ENCODE measurements around the gene AQP4. TPM values are rescaled to one million over a fixed set of nuclear protein-coding genes. Genes with fewer than 3 reads are reported as not detected.

AQP4 gene
- total and polyA plus RNA-seq, 4 donors: 0.07 to 0.42 (median 0.34) TPM

DNA sequence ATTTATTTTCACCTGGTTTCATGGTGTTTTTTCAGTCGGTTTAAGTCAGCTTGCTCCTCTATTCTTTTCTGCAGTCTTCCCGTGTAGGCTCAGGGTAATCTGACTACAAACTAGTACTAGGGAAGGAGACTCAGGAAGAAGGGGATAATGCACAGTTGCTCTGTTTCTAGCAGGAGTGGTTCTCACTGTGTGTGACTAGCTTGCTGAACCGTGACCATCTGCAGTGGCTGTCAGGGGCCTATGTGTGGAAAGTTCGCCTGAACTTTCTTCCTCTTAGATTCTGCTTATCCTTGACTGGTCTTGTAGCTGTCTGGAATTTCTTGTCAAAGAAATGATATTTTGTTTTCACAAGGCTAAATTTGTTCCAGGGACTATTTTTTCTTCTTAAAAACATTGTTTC is 46.3 kb upstream of the AQP4 start:
- H3K4me1 ChIP-seq (ENCODE audit: control insufficient read depth in 4 of 4, insufficient read depth in 4 of 4, low read length in 3 of 4): no peaks in the 10 kb centered on the region
- no peaks in the 10 kb centered on the region for H3K27me3 ChIP-seq (ENCODE audit: control insufficient read depth in 4 of 4, insufficient read depth in 4 of 4, low read length in 3 of 4)
- no peak for TF ChIP-seq GABPA (IDR thresholded peaks at IDR 0.05 in 1 of 2, conservative IDR thresholded peaks at IDR 0.05 in 1 of 2)
- no peak for TF ChIP-seq SP1 (IDR thresholded peaks at IDR 0.05)
- no peak for TF ChIP-seq HNF4G (IDR thresholded peaks at IDR 0.05)
- TF ChIP-seq, protein P1, sequence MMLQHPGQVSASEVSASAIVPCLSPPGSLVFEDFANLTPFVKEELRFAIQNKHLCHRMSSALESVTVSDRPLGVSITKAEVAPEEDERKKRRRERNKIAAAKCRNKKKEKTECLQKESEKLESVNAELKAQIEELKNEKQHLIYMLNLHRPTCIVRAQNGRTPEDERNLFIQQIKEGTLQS (IDR thresholded peaks at IDR 0.05): no peak
- TF ChIP-seq, protein P2, sequence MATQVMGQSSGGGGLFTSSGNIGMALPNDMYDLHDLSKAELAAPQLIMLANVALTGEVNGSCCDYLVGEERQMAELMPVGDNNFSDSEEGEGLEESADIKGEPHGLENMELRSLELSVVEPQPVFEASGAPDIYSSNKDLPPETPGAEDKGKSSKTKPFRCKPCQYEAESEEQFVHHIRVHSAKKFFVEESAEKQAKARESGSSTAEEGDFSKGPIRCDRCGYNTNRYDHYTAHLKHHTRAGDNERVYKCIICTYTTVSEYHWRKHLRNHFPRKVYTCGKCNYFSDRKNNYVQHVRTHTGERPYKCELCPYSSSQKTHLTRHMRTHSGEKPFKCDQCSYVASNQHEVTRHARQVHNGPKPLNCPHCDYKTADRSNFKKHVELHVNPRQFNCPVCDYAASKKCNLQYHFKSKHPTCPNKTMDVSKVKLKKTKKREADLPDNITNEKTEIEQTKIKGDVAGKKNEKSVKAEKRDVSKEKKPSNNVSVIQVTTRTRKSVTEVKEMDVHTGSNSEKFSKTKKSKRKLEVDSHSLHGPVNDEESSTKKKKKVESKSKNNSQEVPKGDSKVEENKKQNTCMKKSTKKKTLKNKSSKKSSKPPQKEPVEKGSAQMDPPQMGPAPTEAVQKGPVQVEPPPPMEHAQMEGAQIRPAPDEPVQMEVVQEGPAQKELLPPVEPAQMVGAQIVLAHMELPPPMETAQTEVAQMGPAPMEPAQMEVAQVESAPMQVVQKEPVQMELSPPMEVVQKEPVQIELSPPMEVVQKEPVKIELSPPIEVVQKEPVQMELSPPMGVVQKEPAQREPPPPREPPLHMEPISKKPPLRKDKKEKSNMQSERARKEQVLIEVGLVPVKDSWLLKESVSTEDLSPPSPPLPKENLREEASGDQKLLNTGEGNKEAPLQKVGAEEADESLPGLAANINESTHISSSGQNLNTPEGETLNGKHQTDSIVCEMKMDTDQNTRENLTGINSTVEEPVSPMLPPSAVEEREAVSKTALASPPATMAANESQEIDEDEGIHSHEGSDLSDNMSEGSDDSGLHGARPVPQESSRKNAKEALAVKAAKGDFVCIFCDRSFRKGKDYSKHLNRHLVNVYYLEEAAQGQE (IDR thresholded peaks at IDR 0.05): no peak
- TF ChIP-seq HNF4A (conservative IDR thresholded peaks at IDR 0.05): no peak
- TF ChIP-seq YY1 (IDR thresholded peaks at IDR 0.05): no peak
- no peak for TF ChIP-seq TAF1 (conservative IDR thresholded peaks at IDR 0.05)
- TF ChIP-seq, protein P3, sequence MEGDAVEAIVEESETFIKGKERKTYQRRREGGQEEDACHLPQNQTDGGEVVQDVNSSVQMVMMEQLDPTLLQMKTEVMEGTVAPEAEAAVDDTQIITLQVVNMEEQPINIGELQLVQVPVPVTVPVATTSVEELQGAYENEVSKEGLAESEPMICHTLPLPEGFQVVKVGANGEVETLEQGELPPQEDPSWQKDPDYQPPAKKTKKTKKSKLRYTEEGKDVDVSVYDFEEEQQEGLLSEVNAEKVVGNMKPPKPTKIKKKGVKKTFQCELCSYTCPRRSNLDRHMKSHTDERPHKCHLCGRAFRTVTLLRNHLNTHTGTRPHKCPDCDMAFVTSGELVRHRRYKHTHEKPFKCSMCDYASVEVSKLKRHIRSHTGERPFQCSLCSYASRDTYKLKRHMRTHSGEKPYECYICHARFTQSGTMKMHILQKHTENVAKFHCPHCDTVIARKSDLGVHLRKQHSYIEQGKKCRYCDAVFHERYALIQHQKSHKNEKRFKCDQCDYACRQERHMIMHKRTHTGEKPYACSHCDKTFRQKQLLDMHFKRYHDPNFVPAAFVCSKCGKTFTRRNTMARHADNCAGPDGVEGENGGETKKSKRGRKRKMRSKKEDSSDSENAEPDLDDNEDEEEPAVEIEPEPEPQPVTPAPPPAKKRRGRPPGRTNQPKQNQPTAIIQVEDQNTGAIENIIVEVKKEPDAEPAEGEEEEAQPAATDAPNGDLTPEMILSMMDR (IDR thresholded peaks at IDR 0.05; ENCODE audit: low read depth, low read length, missing input control): no peak
- no peaks in the 10 kb centered on the region for H3K9me3 ChIP-seq (ENCODE audit: control insufficient read depth in 4 of 4, low read length in 3 of 4)
- DNase-seq (ENCODE audit: low spot score): no peak
- WGBS: 78% methylated on average over 4 of the region's 4 CpGs
- H3K9ac ChIP-seq (ENCODE audit: low read depth in 1 of 2, low read length in 2 of 2): no peak overlapping the region
- H3K4me3 ChIP-seq (ENCODE audit: low read depth in 1 of 3, low read length in 3 of 3): no peak overlapping the region
- no peaks in the 10 kb centered on the region for H3K36me3 ChIP-seq (ENCODE audit: control insufficient read depth in 4 of 4, insufficient read depth in 3 of 4, low read depth in 1 of 4, low read length in 3 of 4)
- no peak overlapping the region for H3K27ac ChIP-seq (ENCODE audit: low read depth in 1 of 2, low read length in 2 of 2)

DNA sequence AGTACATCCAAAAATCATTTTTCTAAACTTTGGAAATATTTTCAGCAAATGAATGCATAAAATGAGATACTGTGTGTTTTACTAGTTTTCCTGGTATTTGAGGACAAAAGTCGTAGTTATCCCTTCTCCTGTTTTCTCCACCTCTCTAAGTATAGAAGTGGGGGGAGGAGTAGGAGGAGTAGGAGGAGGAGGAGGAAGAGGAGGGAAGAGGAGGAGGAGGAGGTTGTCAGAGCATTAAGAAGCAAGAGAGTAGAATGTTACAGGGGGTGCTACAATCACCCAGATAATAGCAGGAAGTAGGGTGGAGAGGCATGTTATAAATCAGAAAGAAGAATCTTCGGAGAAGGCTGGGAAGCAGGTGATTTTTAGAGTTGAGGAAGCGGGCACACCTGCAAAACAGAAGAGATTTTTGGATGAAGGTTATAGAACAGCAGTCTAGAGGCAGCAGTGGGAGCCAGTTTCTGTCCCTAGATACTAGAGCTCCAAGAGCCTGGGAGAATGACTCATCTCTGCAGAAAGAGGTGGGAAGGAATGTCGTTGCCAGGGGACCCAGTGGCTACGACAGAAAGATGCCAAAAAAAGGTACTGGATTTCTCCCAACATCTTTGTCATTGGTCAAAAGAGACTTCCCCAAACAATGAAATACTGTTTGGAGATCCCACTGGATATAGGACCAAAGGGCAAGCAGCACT is 44.2 kb upstream of the AQP4 start:
- WGBS: 72% methylated on average over 5 of the region's 5 CpGs
- no peaks in the 10 kb centered on the region for H3K9me3 ChIP-seq (ENCODE audit: control insufficient read depth in 4 of 4, low read length in 3 of 4)
- H3K27ac ChIP-seq (ENCODE audit: low read depth in 1 of 2, low read length in 2 of 2): no peak overlapping the region
- no peak for DNase-seq (ENCODE audit: low spot score)
- no peaks in the 10 kb centered on the region for H3K36me3 ChIP-seq (ENCODE audit: control insufficient read depth in 4 of 4, insufficient read depth in 3 of 4, low read depth in 1 of 4, low read length in 3 of 4)
- no peak overlapping the region for H3K9ac ChIP-seq (ENCODE audit: low read depth in 1 of 2, low read length in 2 of 2)
- H3K4me1 ChIP-seq (ENCODE audit: control insufficient read depth in 4 of 4, insufficient read depth in 4 of 4, low read length in 3 of 4): no peaks in the 10 kb centered on the region
- H3K27me3 ChIP-seq (ENCODE audit: control insufficient read depth in 4 of 4, insufficient read depth in 4 of 4, low read length in 3 of 4): no peaks in the 10 kb centered on the region
- TF ChIP-seq HNF4G (IDR thresholded peaks at IDR 0.05): no peak
- no peak for TF ChIP-seq FOXA1 (IDR thresholded peaks at IDR 0.05)
- no peak for TF ChIP-seq HNF4A (conservative IDR thresholded peaks at IDR 0.05)
- no peak for TF ChIP-seq YY1 (IDR thresholded peaks at IDR 0.05)
- TF ChIP-seq RAD21 (IDR thresholded peaks at IDR 0.05): no peak
- no peak overlapping the region for H3K4me3 ChIP-seq (ENCODE audit: low read depth in 1 of 3, low read length in 3 of 3)

DNA sequence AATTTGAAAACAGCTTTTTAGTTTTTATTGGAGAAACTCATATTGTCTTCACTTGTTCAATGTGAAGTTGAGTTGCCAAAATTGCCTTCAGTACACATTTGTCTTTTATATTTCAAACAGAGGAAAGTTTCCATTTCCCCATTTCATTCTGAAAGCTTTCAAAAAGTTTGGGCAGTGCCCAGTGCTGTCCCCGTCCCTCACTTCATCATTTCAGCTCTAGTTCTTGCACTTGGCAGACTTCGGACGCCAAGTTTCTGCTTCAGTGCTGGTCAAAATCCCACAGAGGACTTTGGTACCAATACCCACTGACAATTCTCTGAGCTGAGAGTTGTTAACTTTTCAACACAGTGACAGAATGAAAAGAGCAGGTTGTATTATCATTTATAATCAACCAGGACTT is 43.4 kb upstream of the AQP4 start:
- Histone ChIP-seq H3K4me1 (ENCODE audit: control insufficient read depth in 4 of 4, insufficient read depth in 4 of 4, low read length in 3 of 4) (no peaks in the 10 kb centered on the region), H3K36me3 (ENCODE audit: control insufficient read depth in 4 of 4, insufficient read depth in 3 of 4, low read depth in 1 of 4, low read length in 3 of 4) (no peaks in the 10 kb centered on the region), H3K9ac (ENCODE audit: low read depth in 1 of 2, low read length in 2 of 2) (no peak overlapping the region), H3K9me3 (ENCODE audit: control insufficient read depth in 4 of 4, low read length in 3 of 4) (no peaks in the 10 kb centered on the region), H3K27me3 (ENCODE audit: control insufficient read depth in 4 of 4, insufficient read depth in 4 of 4, low read length in 3 of 4) (no peaks in the 10 kb centered on the region), H3K27ac (ENCODE audit: low read depth in 1 of 2, low read length in 2 of 2) (no peak overlapping the region), H3K4me3 (ENCODE audit: low read depth in 1 of 3, low read length in 3 of 3) (no peak overlapping the region)
- WGBS: 62% methylated on average over 3 of the region's 3 CpGs
- no peak for DNase-seq (ENCODE audit: low spot score)
- TF ChIP-seq TAF1 (conservative IDR thresholded peaks at IDR 0.05): no peak
- TF ChIP-seq, protein P2 (IDR thresholded peaks at IDR 0.05): no peak
- TF ChIP-seq, protein P1 (IDR thresholded peaks at IDR 0.05): no peak
- no peak for TF ChIP-seq FOXA1 (IDR thresholded peaks at IDR 0.05)
- TF ChIP-seq, protein P4, sequence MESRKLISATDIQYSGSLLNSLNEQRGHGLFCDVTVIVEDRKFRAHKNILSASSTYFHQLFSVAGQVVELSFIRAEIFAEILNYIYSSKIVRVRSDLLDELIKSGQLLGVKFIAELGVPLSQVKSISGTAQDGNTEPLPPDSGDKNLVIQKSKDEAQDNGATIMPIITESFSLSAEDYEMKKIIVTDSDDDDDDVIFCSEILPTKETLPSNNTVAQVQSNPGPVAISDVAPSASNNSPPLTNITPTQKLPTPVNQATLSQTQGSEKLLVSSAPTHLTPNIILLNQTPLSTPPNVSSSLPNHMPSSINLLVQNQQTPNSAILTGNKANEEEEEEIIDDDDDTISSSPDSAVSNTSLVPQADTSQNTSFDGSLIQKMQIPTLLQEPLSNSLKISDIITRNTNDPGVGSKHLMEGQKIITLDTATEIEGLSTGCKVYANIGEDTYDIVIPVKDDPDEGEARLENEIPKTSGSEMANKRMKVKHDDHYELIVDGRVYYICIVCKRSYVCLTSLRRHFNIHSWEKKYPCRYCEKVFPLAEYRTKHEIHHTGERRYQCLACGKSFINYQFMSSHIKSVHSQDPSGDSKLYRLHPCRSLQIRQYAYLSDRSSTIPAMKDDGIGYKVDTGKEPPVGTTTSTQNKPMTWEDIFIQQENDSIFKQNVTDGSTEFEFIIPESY (IDR thresholded peaks at IDR 0.05): no peak
- TF ChIP-seq RAD21 (IDR thresholded peaks at IDR 0.05): no peak
- no peak for TF ChIP-seq EGR1 (IDR thresholded peaks at IDR 0.05; ENCODE audit: low read depth in 2 of 2)
- no peak for TF ChIP-seq HNF4G (IDR thresholded peaks at IDR 0.05)
- TF ChIP-seq, protein P5, sequence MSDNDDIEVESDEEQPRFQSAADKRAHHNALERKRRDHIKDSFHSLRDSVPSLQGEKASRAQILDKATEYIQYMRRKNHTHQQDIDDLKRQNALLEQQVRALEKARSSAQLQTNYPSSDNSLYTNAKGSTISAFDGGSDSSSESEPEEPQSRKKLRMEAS (IDR thresholded peaks at IDR 0.05): no peak

Measured in liver (tissue), 9 donors.